PFSK-1 (cell line): Measurements from ENCODE around the gene NDFIP2.

Experiments used
- POLR2AphosphoS5 ChIP-seq: IDR thresholded peaks from 2 replicates; pipeline ENCODE4 v1.6.1; 2012; ENCODE audit warnings: low read depth, mild to moderate bottlenecking, control low read depth, low read length, moderate library complexity
- TF ChIP-seq, protein P1 (sequence below), 2 experiments: IDR thresholded peaks; 2 replicates each; pipeline versions ENCODE4 v1.6.1 to v1.8.0; 2011 to 2012; ENCODE audit warnings: low read depth in 2 of 2, low read length in 2 of 2, control low read depth in 1 of 2, inconsistent platforms in 1 of 2, mild to moderate bottlenecking in 1 of 2, moderate library complexity in 1 of 2; ENCODE audit not compliant: insufficient read depth in 1 of 2

DNA sequence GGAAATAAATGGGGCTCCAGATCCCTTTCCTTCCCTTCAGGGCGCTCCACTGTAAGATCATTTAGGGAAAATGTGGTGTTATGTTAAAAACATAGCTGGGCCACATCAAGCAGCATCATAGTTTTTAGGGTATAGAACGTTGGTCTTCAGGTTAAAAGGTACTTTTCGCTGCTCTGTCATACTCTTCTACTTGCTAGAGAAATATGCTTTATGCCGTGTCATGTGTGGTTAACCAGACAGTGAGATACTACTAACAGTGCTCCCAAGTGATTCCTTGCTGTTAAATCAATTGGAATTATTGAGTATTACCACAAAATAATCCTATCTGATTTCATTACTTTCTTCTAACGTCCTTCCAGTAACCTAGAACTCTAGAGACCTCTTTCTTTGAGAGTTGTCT, 1.1 kb upstream of the NDFIP2 start:
- no peak for TF ChIP-seq POLR2AphosphoS5
- TF ChIP-seq, protein P1, sequence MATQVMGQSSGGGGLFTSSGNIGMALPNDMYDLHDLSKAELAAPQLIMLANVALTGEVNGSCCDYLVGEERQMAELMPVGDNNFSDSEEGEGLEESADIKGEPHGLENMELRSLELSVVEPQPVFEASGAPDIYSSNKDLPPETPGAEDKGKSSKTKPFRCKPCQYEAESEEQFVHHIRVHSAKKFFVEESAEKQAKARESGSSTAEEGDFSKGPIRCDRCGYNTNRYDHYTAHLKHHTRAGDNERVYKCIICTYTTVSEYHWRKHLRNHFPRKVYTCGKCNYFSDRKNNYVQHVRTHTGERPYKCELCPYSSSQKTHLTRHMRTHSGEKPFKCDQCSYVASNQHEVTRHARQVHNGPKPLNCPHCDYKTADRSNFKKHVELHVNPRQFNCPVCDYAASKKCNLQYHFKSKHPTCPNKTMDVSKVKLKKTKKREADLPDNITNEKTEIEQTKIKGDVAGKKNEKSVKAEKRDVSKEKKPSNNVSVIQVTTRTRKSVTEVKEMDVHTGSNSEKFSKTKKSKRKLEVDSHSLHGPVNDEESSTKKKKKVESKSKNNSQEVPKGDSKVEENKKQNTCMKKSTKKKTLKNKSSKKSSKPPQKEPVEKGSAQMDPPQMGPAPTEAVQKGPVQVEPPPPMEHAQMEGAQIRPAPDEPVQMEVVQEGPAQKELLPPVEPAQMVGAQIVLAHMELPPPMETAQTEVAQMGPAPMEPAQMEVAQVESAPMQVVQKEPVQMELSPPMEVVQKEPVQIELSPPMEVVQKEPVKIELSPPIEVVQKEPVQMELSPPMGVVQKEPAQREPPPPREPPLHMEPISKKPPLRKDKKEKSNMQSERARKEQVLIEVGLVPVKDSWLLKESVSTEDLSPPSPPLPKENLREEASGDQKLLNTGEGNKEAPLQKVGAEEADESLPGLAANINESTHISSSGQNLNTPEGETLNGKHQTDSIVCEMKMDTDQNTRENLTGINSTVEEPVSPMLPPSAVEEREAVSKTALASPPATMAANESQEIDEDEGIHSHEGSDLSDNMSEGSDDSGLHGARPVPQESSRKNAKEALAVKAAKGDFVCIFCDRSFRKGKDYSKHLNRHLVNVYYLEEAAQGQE (IDR thresholded peaks at IDR 0.05; ENCODE audit: insufficient read depth in 1 of 2, low read depth in 2 of 2, low read length in 2 of 2), result no peak
